ENCODE results near the gene TCEANC2.

GRCh38 chr1:54153535-54154439 is 100.4 kb downstream of the TCEANC2 start:
- TF ChIP-seq POLR2A (IDR thresholded peaks at IDR 0.05; ENCODE audit: low read depth, low read length) (no peak), RAD21 (IDR thresholded peaks at IDR 0.05; ENCODE audit: low read length) (no peak), SMC3 (IDR thresholded peaks at IDR 0.05; ENCODE audit: low read depth, low read length) (no peak), CEBPB (IDR thresholded peaks at IDR 0.05; ENCODE audit: low read depth, low read length) (peak; percentile 98), MAFK (IDR thresholded peaks at IDR 0.05; ENCODE audit: low read depth, low read length) (no peak), MXI1 (IDR thresholded peaks at IDR 0.05; ENCODE audit: borderline replicate concordance, low read depth, low read length) (no peak), CHD1 (IDR thresholded peaks at IDR 0.05; ENCODE audit: low read depth, low read length) (no peak)
- TF ChIP-seq, protein P1, sequence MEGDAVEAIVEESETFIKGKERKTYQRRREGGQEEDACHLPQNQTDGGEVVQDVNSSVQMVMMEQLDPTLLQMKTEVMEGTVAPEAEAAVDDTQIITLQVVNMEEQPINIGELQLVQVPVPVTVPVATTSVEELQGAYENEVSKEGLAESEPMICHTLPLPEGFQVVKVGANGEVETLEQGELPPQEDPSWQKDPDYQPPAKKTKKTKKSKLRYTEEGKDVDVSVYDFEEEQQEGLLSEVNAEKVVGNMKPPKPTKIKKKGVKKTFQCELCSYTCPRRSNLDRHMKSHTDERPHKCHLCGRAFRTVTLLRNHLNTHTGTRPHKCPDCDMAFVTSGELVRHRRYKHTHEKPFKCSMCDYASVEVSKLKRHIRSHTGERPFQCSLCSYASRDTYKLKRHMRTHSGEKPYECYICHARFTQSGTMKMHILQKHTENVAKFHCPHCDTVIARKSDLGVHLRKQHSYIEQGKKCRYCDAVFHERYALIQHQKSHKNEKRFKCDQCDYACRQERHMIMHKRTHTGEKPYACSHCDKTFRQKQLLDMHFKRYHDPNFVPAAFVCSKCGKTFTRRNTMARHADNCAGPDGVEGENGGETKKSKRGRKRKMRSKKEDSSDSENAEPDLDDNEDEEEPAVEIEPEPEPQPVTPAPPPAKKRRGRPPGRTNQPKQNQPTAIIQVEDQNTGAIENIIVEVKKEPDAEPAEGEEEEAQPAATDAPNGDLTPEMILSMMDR (conservative IDR thresholded peaks at IDR 0.05; ENCODE audit: low read depth, low read length): no peak
- TF ChIP-seq, protein P2, sequence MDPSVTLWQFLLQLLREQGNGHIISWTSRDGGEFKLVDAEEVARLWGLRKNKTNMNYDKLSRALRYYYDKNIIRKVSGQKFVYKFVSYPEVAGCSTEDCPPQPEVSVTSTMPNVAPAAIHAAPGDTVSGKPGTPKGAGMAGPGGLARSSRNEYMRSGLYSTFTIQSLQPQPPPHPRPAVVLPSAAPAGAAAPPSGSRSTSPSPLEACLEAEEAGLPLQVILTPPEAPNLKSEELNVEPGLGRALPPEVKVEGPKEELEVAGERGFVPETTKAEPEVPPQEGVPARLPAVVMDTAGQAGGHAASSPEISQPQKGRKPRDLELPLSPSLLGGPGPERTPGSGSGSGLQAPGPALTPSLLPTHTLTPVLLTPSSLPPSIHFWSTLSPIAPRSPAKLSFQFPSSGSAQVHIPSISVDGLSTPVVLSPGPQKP (IDR thresholded peaks at IDR 0.05; ENCODE audit: borderline replicate concordance, low read depth, low read length): no peak
